ENCODE results near the gene ADGRE1.

The ADGRE1 gene

GRCh38 chr19:6861683-6862286 is 25.6 kb upstream of the ADGRE1 start:
- DNase-seq, result no peak
- intact Hi-C loops (cut with DNase I; ENCODE audit: low total_unique reads), result loop anchor here (5.0 to 10.0 kb wide), 2 partner anchors 127 to 229 kb away; partner anchors contain the start of genes GPR108 and TRIP10
- Histone ChIP-seq H3K36me3 (no peaks in the 10 kb centered on the region), H3K27ac (no peak overlapping the region), H3K27me3 (peaks cover 0 to 10% of the 10 kb centered on the region in 2 donors), H3K4me3 (no peak overlapping the region), H3K9me3 (no peaks in the 10 kb centered on the region), H3K4me1 (no peaks in the 10 kb centered on the region)
- TF ChIP-seq CTCF (IDR thresholded peaks at IDR 0.05), result no peak

- H3K9me3 ChIP-seq, result no peaks in the 10 kb centered on the region
These were observed 24.7 kb upstream of the ADGRE1 start for GRCh38 chr19:6862673-6863078.

GRCh38 chr19:6864325-6864940 is 22.9 kb upstream of the ADGRE1 start:
- intact Hi-C loops (cut with DNase I; ENCODE audit: low total_unique reads), result loop anchor here (5.0 to 10.0 kb wide), 2 partner anchors 130 to 232 kb away; partner anchors contain the start of genes GPR108 and TRIP10
- H3K27ac ChIP-seq, result no peak overlapping the region

More at GRCh38 chr19:6862673-6863078, 24.7 kb upstream of the ADGRE1 start:
- TF ChIP-seq CTCF (IDR thresholded peaks at IDR 0.05), result peak; percentile 75 to 77
- Histone ChIP-seq H3K36me3 (no peaks in the 10 kb centered on the region), H3K27me3 (peaks cover 0 to 14% of the 10 kb centered on the region in 2 donors), H3K27ac (no peak overlapping the region), H3K4me1 (no peaks in the 10 kb centered on the region), H3K4me3 (peak overlapping the region in 1 of 2 donors; percentile 32)
- intact Hi-C loops (cut with DNase I; ENCODE audit: low total_unique reads), result loop anchor here (5.0 to 10.0 kb wide), 2 partner anchors 128 to 230 kb away; partner anchors contain the start of genes GPR108 and TRIP10
- peak; percentile 79 to 86 for DNase-seq

GRCh38 chr19:6865849-6866248 is 21.5 kb upstream of the ADGRE1 start:
- H3K36me3 ChIP-seq, result no peaks in the 10 kb centered on the region
- no peaks in the 10 kb centered on the region for H3K9me3 ChIP-seq
- no peaks in the 10 kb centered on the region for H3K4me1 ChIP-seq
- H3K27ac ChIP-seq, result no peak overlapping the region
- TF ChIP-seq CTCF (IDR thresholded peaks at IDR 0.05), result no peak
- intact Hi-C loops (cut with DNase I; ENCODE audit: low total_unique reads), result loop anchor here (10.0 kb wide), 1 partner anchor 131 kb away; the partner anchor contains the start of genes GPR108 and TRIP10
- no peak overlapping the region for H3K4me3 ChIP-seq
- peaks cover 0 to 23% of the 10 kb centered on the region in 2 donors for H3K27me3 ChIP-seq
- DNase-seq, result no peak

More at GRCh38 chr19:6864325-6864940, 22.9 kb upstream of the ADGRE1 start:
- no peak overlapping the region for H3K4me3 ChIP-seq
- no peaks in the 10 kb centered on the region for H3K4me1 ChIP-seq
- no peak for TF ChIP-seq CTCF (IDR thresholded peaks at IDR 0.05)
- H3K27me3 ChIP-seq, result peaks cover 0 to 17% of the 10 kb centered on the region in 2 donors
- no peak for DNase-seq
- H3K9me3 ChIP-seq, result no peaks in the 10 kb centered on the region
- H3K36me3 ChIP-seq, result no peaks in the 10 kb centered on the region

- Histone ChIP-seq H3K4me1 (no peaks in the 10 kb centered on the region), H3K9me3 (no peaks in the 10 kb centered on the region), H3K4me3 (no peak overlapping the region), H3K27me3 (peaks cover 0 to 23% of the 10 kb centered on the region in 2 donors), H3K36me3 (no peaks in the 10 kb centered on the region), H3K27ac (no peak overlapping the region)
- TF ChIP-seq CTCF (IDR thresholded peaks at IDR 0.05), result no peak
- DNase-seq, result no peak
- intact Hi-C loops (cut with DNase I; ENCODE audit: low total_unique reads), result loop anchor here (10.0 kb wide), 1 partner anchor 132 kb away; the partner anchor contains the start of genes GPR108 and TRIP10
These were observed 20.6 kb upstream of the ADGRE1 start for GRCh38 chr19:6866741-6867151.

All from tibial artery (tissue), 4 donors.